Central memory CD8-positive, alpha-beta T cell (primary cell): ENCODE data around the gene ANKRD33B.

ENCODE experiments used
- ATAC-seq: fragments of 150-1000 bp; cut with Tn5 transposase; replicated peaks from 2 replicates; pipeline ENCODE4 v1.10.0; 2022; ENCODE audit warnings: mild to moderate bottlenecking, moderate FRiP score, moderate number of reproducible peaks; ENCODE audit not compliant: poor library complexity, severe bottlenecking; ENCODE audit errors: extremely low read depth
- DNase-seq, 2 donors: peaks; one replicate each; pipeline ENCODE4 v3.0.0; 2021; ENCODE audit warnings: low spot score in 2 of 2
- H3K27ac Mint-ChIP-seq: one replicate; pipeline ENCODE4 v1.8.0; 2022; ENCODE audit warnings: low read depth, mild to moderate bottlenecking, moderate library complexity, mixed read lengths
- H3K27me3 Mint-ChIP-seq: one replicate; pipeline ENCODE4 v1.8.0; 2022; ENCODE audit warnings: mixed read lengths
- H3K36me3 Mint-ChIP-seq: one replicate; pipeline ENCODE4 v1.8.0; 2022; ENCODE audit warnings: mild to moderate bottlenecking, moderate library complexity, mixed read lengths; ENCODE audit not compliant: insufficient read depth
- H3K4me1 Mint-ChIP-seq: one replicate; pipeline ENCODE4 v1.8.0; 2022; ENCODE audit warnings: mixed read lengths
- H3K4me3 Mint-ChIP-seq: one replicate; pipeline ENCODE4 v1.8.0; 2022; ENCODE audit warnings: mild to moderate bottlenecking, moderate library complexity, mixed read lengths
- H3K9me3 Mint-ChIP-seq: one replicate; pipeline ENCODE4 v1.8.0; 2022; ENCODE audit warnings: mixed read lengths

The ANKRD33B gene

DNA sequence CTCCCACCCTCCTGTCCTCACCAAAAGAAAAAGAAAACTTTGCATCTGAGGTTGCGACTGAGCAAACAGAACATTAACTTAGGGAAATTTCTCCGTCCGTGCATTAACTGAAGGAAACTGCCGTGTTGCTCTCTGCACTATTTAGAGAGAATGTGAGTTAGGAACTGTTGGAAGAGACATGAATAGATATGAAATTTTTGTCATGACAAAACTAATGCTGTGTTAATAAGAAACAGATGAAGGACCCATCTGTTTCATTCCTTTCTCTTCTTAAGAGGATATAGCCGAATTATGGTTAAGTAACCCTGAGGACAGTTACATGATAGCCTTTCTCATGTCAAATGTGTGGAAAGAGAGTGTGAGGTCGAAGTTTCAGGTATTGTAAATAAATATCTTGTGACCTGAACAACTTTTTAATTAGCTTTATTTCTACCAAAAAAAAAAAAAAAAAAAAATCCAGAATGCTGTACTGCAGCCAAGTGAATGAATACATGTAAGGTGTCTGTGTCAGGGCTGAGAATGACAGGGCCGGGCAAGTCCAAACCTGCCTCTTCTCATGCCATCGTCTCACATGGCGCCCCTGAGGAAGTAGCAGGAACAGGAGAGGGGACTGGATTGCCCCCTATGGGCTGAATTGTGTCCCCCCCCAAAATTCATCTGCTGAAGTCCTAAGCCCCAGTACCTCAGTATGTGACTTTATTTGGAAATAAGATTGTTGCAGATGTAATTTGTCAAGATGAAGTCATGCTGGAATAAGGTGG, 35.6 kb upstream of the ANKRD33B start:
- H3K36me3 Mint-ChIP-seq = no peaks in the 10 kb centered on the region
- DNase-seq (no peak), ATAC-seq (no peak)
- H3K4me1 Mint-ChIP-seq = no peaks in the 10 kb centered on the region
- peaks cover 32% of the 10 kb centered on the region for H3K27me3 Mint-ChIP-seq
- no peaks in the 10 kb centered on the region for H3K9me3 Mint-ChIP-seq
- no peak overlapping the region for H3K4me3 Mint-ChIP-seq
- H3K27ac Mint-ChIP-seq = no peak overlapping the region

GRCh38 chr5:10528827-10529226, 35.0 kb upstream of the ANKRD33B start:
- Mint-ChIP-seq H3K4me3 (no peak overlapping the region), H3K4me1 (no peaks in the 10 kb centered on the region), H3K36me3 (no peaks in the 10 kb centered on the region), H3K27me3 (peaks cover 32% of the 10 kb centered on the region), H3K27ac (no peak overlapping the region), H3K9me3 (no peaks in the 10 kb centered on the region)
- DNase-seq = no peak
- no peak for ATAC-seq

- no peak for ATAC-seq
- Mint-ChIP-seq H3K36me3 (no peaks in the 10 kb centered on the region), H3K27me3 (peaks cover 32% of the 10 kb centered on the region), H3K27ac (no peak overlapping the region), H3K4me3 (no peak overlapping the region), H3K4me1 (no peaks in the 10 kb centered on the region), H3K9me3 (no peaks in the 10 kb centered on the region)
- DNase-seq = no peak
Observed at GRCh38 chr5:10530601-10531320, 33.1 kb upstream of the ANKRD33B start.

DNA sequence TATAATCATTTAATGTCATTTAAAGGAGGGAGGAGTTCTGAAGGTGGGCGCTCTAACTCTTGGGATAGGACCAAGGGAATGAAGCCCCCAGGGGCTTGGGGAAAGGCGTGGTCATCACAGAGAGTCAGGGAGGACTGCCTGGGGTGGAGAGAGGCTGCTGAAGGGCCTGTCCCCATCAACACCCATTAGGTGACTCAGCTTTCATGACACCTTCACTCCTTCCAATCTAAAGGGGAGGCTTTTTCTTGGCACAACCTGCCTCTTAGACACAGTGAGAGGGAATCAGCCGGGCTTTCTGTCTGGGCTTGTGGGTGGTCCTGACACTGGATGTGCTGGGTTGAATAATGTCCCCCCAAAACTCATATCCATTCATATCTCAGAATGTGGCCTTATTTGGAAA, 31.4 kb upstream of the ANKRD33B start:
- H3K4me1 Mint-ChIP-seq = peaks cover 8% of the 10 kb centered on the region
- no peak overlapping the region for H3K27ac Mint-ChIP-seq
- DNase-seq = no peak
- H3K27me3 Mint-ChIP-seq = peaks cover 39% of the 10 kb centered on the region
- no peaks in the 10 kb centered on the region for H3K36me3 Mint-ChIP-seq
- no peak overlapping the region for H3K4me3 Mint-ChIP-seq
- ATAC-seq = no peak
- H3K9me3 Mint-ChIP-seq = no peaks in the 10 kb centered on the region

GRCh38 chr5:10533226-10533625, 30.6 kb upstream of the ANKRD33B start:
- Mint-ChIP-seq H3K27me3 (peaks cover 47% of the 10 kb centered on the region), H3K36me3 (no peaks in the 10 kb centered on the region), H3K4me3 (no peak overlapping the region), H3K9me3 (no peaks in the 10 kb centered on the region), H3K4me1 (peaks cover 9% of the 10 kb centered on the region), H3K27ac (no peak overlapping the region)
- DNase-seq (no peak), ATAC-seq (no peak)

- Mint-ChIP-seq H3K4me1 (peaks cover 9% of the 10 kb centered on the region), H3K27me3 (peaks cover 59% of the 10 kb centered on the region), H3K36me3 (no peaks in the 10 kb centered on the region), H3K27ac (no peak overlapping the region), H3K9me3 (no peaks in the 10 kb centered on the region), H3K4me3 (no peak overlapping the region)
- no peak for ATAC-seq
- DNase-seq = no peak
Observed at GRCh38 chr5:10534561-10535530, 29.0 kb upstream of the ANKRD33B start.

- Mint-ChIP-seq H3K4me1 (peaks cover 9% of the 10 kb centered on the region), H3K27me3 (peaks cover 52% of the 10 kb centered on the region), H3K27ac (peak overlapping the region; percentile 8), H3K4me3 (no peak overlapping the region), H3K9me3 (no peaks in the 10 kb centered on the region), H3K36me3 (no peaks in the 10 kb centered on the region)
- DNase-seq (no peak), ATAC-seq (no peak)
Observed at GRCh38 chr5:10536511-10536910, 27.4 kb upstream of the ANKRD33B start.

GRCh38 chr5:10536931-10537579, 26.8 kb upstream of the ANKRD33B start:
- H3K9me3 Mint-ChIP-seq = no peaks in the 10 kb centered on the region
- H3K36me3 Mint-ChIP-seq = no peaks in the 10 kb centered on the region
- ATAC-seq = no peak
- H3K4me1 Mint-ChIP-seq = peaks cover 9% of the 10 kb centered on the region
- no peak overlapping the region for H3K4me3 Mint-ChIP-seq
- peaks cover 48% of the 10 kb centered on the region for H3K27me3 Mint-ChIP-seq
- DNase-seq = no peak
- peak overlapping the region; percentile 8 for H3K27ac Mint-ChIP-seq

- no peaks in the 10 kb centered on the region for H3K9me3 Mint-ChIP-seq
- H3K4me1 Mint-ChIP-seq = peaks cover 9% of the 10 kb centered on the region
- H3K27me3 Mint-ChIP-seq = peaks cover 42% of the 10 kb centered on the region
- peak; percentile 32 for ATAC-seq
- no peaks in the 10 kb centered on the region for H3K36me3 Mint-ChIP-seq
- peak overlapping the region; percentile 8 for H3K27ac Mint-ChIP-seq
- no peak overlapping the region for H3K4me3 Mint-ChIP-seq
- DNase-seq = no peak
Observed at GRCh38 chr5:10537624-10538023, 26.2 kb upstream of the ANKRD33B start.

DNA sequence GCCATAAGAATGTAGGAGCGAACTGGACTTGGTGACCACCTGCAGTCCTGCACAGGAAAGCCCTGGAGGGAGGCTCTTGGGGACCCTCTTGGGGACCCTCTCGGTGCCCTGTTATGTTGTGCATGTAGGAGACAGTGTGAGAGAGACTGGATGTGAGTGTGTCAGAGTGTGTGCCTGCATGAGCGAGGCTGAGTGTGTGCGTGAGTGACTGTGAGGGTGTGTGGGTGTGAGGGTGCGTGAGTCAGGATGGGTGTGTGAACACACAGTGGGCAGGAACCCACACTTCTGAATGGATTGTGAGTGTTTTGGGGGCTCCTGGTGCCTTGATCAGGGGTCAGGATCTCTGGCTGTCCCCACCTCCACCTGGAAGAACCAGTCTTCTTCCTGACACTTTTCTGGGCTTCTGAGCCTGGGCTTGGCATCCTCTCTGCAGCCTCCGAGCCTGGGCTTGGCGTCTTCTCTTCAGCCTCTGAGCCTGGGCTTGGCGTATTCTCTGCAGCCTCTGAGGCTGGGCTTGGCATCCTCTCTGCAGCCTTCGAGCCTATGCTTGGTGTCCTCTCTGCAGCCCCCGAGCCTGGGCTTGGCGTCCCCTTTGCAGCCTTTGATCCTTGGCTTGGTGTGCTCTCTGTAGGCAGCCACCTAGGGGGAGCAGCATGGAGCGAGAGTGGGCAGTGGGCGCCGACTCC, 25.6 kb upstream of the ANKRD33B start:
- no peak for DNase-seq
- Mint-ChIP-seq H3K4me1 (peaks cover 9% of the 10 kb centered on the region), H3K27ac (no peak overlapping the region), H3K4me3 (no peak overlapping the region), H3K9me3 (no peaks in the 10 kb centered on the region), H3K27me3 (peaks cover 40% of the 10 kb centered on the region), H3K36me3 (no peaks in the 10 kb centered on the region)
- no peak for ATAC-seq

- H3K4me1 Mint-ChIP-seq = peaks cover 9% of the 10 kb centered on the region
- H3K27me3 Mint-ChIP-seq = peaks cover 40% of the 10 kb centered on the region
- H3K9me3 Mint-ChIP-seq = no peaks in the 10 kb centered on the region
- ATAC-seq (no peak), DNase-seq (no peak)
- no peak overlapping the region for H3K4me3 Mint-ChIP-seq
- H3K27ac Mint-ChIP-seq = no peak overlapping the region
- no peaks in the 10 kb centered on the region for H3K36me3 Mint-ChIP-seq
Observed at GRCh38 chr5:10538789-10539686, 24.8 kb upstream of the ANKRD33B start.
